Measurements from ENCODE around the gene WWTR1. TPM values are rescaled to one million over a fixed set of nuclear protein-coding genes. Genes with fewer than 3 reads are reported as not detected.

WWTR1 gene
- total RNA-seq, 1 donor from 2014 or later = 87.7 TPM

DNA sequence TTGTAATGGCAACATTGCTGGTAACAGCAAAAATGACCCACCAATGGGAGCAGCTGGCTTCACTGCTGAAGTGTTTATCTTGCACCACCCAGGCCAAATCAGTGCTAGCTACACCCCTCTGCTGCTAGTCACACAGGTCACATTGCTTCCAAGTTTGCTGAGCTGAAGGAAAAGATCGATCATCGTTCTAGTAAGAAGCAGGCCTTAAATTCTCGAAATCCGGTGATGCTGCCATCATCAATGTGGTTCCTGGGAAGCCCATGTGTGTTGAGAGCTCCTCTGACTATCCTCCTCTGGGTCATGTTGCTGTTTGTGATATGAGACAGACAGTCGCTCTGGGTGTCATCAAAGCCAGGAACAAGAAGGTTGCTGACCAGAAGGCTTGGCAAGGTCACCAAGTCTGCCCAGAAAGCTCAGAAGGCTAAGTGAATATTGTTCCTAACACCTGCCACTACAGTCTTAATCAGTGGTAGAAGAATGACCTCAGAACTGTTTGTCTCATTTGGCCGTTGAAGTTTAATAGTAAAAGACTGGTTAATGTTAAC lies 162.2 kb downstream of the WWTR1 start:
- H3K27ac ChIP-seq = no peak overlapping the region
- ATAC-seq = peak; percentile 65
- H3K4me3 ChIP-seq = no peak overlapping the region

DNA sequence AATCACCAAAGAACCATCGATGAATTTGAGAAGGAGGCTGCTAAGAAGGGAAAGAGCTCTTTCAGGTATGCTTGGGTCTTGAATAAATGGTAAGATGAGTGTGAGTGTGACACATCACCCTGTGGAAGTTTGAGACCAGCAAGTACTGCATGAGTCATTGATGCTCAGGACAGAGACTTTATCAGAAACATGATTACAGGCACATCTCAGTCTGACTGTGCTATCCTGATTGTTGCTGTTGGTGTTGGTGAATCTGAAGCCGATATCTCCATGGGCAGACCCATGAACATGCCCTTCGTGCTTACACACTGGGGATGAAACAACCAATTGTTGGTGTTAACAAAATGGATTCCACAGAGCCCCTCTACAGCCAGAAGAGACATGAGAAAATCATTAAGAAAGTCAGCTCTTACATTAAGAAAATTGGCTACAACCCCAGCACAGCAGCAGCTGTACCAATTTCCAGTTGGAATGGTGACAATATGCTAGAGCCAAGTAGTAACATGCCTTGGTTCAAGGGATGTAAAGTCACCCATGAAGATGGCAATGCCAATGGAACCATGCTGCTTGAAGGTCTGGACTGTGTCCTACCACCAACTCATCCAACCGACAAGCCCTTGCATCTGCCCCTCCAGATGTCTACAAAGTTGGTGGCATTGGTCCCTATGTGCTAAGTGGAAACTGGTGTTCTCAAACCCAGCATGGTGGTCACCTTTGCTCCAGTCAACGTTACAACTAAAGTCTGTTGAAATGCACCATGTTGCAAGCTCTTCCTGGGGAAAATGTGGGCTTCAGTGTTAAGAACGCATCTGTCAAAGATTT lies 162.9 kb downstream of the WWTR1 start:
- H3K27me3 ChIP-seq = no peaks in the 10 kb centered on the region
- H3K4me1 ChIP-seq = no peaks in the 10 kb centered on the region
- no peaks in the 10 kb centered on the region for H3K9me3 ChIP-seq
- H3K27ac ChIP-seq = no peak overlapping the region
- ATAC-seq = peak; percentile 59
- DNase-seq = no peak
- TF ChIP-seq, protein P1, sequence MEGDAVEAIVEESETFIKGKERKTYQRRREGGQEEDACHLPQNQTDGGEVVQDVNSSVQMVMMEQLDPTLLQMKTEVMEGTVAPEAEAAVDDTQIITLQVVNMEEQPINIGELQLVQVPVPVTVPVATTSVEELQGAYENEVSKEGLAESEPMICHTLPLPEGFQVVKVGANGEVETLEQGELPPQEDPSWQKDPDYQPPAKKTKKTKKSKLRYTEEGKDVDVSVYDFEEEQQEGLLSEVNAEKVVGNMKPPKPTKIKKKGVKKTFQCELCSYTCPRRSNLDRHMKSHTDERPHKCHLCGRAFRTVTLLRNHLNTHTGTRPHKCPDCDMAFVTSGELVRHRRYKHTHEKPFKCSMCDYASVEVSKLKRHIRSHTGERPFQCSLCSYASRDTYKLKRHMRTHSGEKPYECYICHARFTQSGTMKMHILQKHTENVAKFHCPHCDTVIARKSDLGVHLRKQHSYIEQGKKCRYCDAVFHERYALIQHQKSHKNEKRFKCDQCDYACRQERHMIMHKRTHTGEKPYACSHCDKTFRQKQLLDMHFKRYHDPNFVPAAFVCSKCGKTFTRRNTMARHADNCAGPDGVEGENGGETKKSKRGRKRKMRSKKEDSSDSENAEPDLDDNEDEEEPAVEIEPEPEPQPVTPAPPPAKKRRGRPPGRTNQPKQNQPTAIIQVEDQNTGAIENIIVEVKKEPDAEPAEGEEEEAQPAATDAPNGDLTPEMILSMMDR (IDR thresholded peaks at IDR 0.05) = no peak
- no peak overlapping the region for H3K4me3 ChIP-seq
- no peaks in the 10 kb centered on the region for H3K36me3 ChIP-seq
- intact Hi-C loops (cut with DNase I) = loop anchor here (10.0 kb wide), 1 partner anchor 280 kb away; no protein-coding TSS in a partner anchor

More for the DNA sequence above, 162.2 kb downstream of the WWTR1 start:
- intact Hi-C loops (cut with DNase I) = loop anchor here (10.0 kb wide), 1 partner anchor 279 kb away; no protein-coding TSS in a partner anchor
- TF ChIP-seq, protein P1 (IDR thresholded peaks at IDR 0.05) = no peak
- no peak for DNase-seq
- no peaks in the 10 kb centered on the region for H3K9me3 ChIP-seq
- H3K36me3 ChIP-seq = no peaks in the 10 kb centered on the region
- H3K27me3 ChIP-seq = no peaks in the 10 kb centered on the region
- no peaks in the 10 kb centered on the region for H3K4me1 ChIP-seq

- H3K27ac ChIP-seq = no peak overlapping the region
- no peaks in the 10 kb centered on the region for H3K4me1 ChIP-seq
- ATAC-seq (peak; percentile 90), DNase-seq (peak; percentile 73)
- H3K4me3 ChIP-seq = no peak overlapping the region
- H3K36me3 ChIP-seq = no peaks in the 10 kb centered on the region
- intact Hi-C loops (cut with DNase I) = loop anchor here (10.0 kb wide), 1 partner anchor 281 kb away; no protein-coding TSS in a partner anchor
- TF ChIP-seq, protein P1 (IDR thresholded peaks at IDR 0.05) = peak; percentile 84
- H3K9me3 ChIP-seq = no peaks in the 10 kb centered on the region
- H3K27me3 ChIP-seq = no peaks in the 10 kb centered on the region
These were observed 163.6 kb downstream of the WWTR1 start for GRCh38 chr3:149494022-149494758.

DNA sequence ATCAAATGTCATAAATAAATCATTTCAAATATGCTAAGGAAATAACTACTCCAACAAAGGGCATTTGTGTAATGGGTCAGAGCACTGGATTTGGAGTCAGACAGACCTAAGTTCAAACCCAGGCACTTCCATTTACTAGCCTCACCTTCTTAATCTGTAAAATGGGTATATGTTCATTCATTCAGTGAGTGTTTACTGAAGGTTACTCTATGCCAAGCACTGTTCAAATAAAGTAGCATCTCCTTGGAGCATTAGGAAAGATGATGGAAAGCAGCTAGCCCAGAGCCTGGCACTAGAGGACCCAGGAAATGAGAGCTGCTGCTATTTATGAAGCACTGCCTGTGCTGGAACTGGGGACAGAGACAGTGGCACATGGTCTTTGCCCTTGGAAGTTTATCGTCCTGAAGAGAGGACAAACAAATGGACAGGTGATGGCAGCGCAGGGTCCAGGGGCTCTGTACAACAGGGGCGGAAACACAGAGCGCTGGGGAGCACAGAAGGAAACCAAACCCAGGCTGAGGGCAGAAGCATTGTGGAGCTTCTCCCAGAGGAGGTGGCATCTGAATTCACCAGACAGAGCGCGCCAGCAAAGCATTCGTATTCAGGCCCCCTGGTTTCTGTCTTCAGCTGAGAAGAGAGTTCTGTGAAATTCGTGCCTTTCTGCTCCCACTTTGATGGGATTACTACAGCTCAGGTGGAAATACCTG lies 164.4 kb downstream of the WWTR1 start:
- TF ChIP-seq, protein P1 (IDR thresholded peaks at IDR 0.05) = no peak
- intact Hi-C loops (cut with DNase I) = loop anchor here (10.0 kb wide), 1 partner anchor 281 kb away; no protein-coding TSS in a partner anchor
- Histone ChIP-seq H3K4me1 (no peaks in the 10 kb centered on the region), H3K4me3 (no peak overlapping the region), H3K36me3 (no peaks in the 10 kb centered on the region), H3K9me3 (no peaks in the 10 kb centered on the region), H3K27ac (no peak overlapping the region), H3K27me3 (no peaks in the 10 kb centered on the region)
- ATAC-seq = no peak
- DNase-seq = no peak
